GM23248 (cell line): Measurements from ENCODE around the gene ZBTB3.

Source experiments
- EZH2 ChIP-seq: fragments of 200-600 bp; sonication (generic); IDR thresholded peaks from 2 replicates; pipeline ENCODE4 v1.6.1; 2018; ENCODE audit warnings: antibody characterized with exemption, mild to moderate bottlenecking; ENCODE audit not compliant: insufficient read depth, poor library complexity, severe bottlenecking
- EZH2phosphoT487 ChIP-seq: fragments of 200-600 bp; sonication (generic); IDR thresholded peaks from 2 replicates; pipeline ENCODE4 v1.6.1; 2018; ENCODE audit warnings: antibody characterized with exemption, moderate library complexity, mild to moderate bottlenecking, low read depth; ENCODE audit not compliant: insufficient read depth

- no peak for TF ChIP-seq EZH2
- TF ChIP-seq EZH2phosphoT487: no peak
Measured at GRCh38 chr11:62715150-62716130, 38.5 kb downstream of the ZBTB3 start.
